Activated CD4-positive, alpha-beta T cell treated with anti-CD3 and anti-CD28 coated beads, Interleukin-10, Interleukin-2, amounts not matched to agents 100 ng/mL and 50 ng/mL, durations not matched to agents 16 hours and 8 hours (primary cell): Measurements from ENCODE around the gene BBX.
A peak's percentile ranks its signal among the peaks of the same experiment; 100 is the strongest.

ENCODE experiments used
- DNase-seq: peaks from one replicate; pipeline ENCODE4 v3.0.0-alpha.2; 2020

The BBX gene

GRCh38 chr3:107757140-107757539 lies 234.4 kb downstream of the BBX start:
- no peak for DNase-seq

- no peak for DNase-seq
These were observed 237.4 kb downstream of the BBX start for GRCh38 chr3:107760144-107760543.

- DNase-seq: no peak
These were observed 238.6 kb downstream of the BBX start for GRCh38 chr3:107761391-107761790.

GRCh38 chr3:107765524-107765923 lies 242.8 kb downstream of the BBX start:
- no peak for DNase-seq

GRCh38 chr3:107767897-107768605 lies 245.3 kb downstream of the BBX start:
- no peak for DNase-seq

GRCh38 chr3:107769882-107770281 lies 247.1 kb downstream of the BBX start:
- DNase-seq: no peak

GRCh38 chr3:107772016-107772415 lies 249.3 kb downstream of the BBX start:
- no peak for DNase-seq

- DNase-seq: no peak
These were observed 253.2 kb downstream of the BBX start for GRCh38 chr3:107775974-107776373.

- DNase-seq: no peak
These were observed 258.5 kb downstream of the BBX start for GRCh38 chr3:107781253-107781652.

- no peak for DNase-seq
These were observed 259.3 kb downstream of the BBX start for GRCh38 chr3:107782054-107782453.

- no peak for DNase-seq
These were observed 267.9 kb downstream of the BBX start for GRCh38 chr3:107790612-107791011.

- no peak for DNase-seq
These were observed 268.3 kb downstream of the BBX start for GRCh38 chr3:107791027-107791426.

GRCh38 chr3:107791450-107791849 lies 268.7 kb downstream of the BBX start:
- no peak for DNase-seq

- DNase-seq: no peak
These were observed 272.1 kb downstream of the BBX start for GRCh38 chr3:107794664-107795443.

GRCh38 chr3:107795514-107796094 lies 272.8 kb downstream of the BBX start:
- no peak for DNase-seq

- DNase-seq: peak; percentile 11
These were observed 274.0 kb downstream of the BBX start for GRCh38 chr3:107796791-107797190.

- DNase-seq: no peak
These were observed 274.8 kb downstream of the BBX start for GRCh38 chr3:107797586-107797985.

GRCh38 chr3:107798381-107798780 lies 275.6 kb downstream of the BBX start:
- no peak for DNase-seq

GRCh38 chr3:107800710-107801109 lies 277.9 kb downstream of the BBX start:
- no peak for DNase-seq

- no peak for DNase-seq
These were observed 280.4 kb downstream of the BBX start for GRCh38 chr3:107803170-107803569.

GRCh38 chr3:107806021-107806420 lies 283.3 kb downstream of the BBX start:
- DNase-seq: no peak

- no peak for DNase-seq
These were observed 283.8 kb downstream of the BBX start for GRCh38 chr3:107806536-107806935.

GRCh38 chr3:107810171-107811071 lies 287.7 kb downstream of the BBX start:
- DNase-seq: peak; percentile 49
